Activated CD4-positive, alpha-beta T cell treated with anti-CD3 and anti-CD28 coated beads, Interleukin-2, amount 50 U/mL, for 24 hours (primary cell): ENCODE measurements around the gene COPG1.

Source experiments
- DNase-seq, 2 donors: peaks; one replicate each; pipeline ENCODE4 v3.0.0-alpha.2; 2020; ENCODE audit warnings: low read depth in 1 of 2, low spot score in 1 of 2

Gene COPG1

GRCh38 chr3:129313665-129314385 lies 64.4 kb downstream of the COPG1 start:
- DNase-seq = no peak

- DNase-seq = peak in 1 of 2 donors; percentile 37
These were observed 65.2 kb downstream of the COPG1 start for GRCh38 chr3:129314386-129315222.

- DNase-seq = peak in 1 of 2 donors; percentile 13
These were observed 66.0 kb downstream of the COPG1 start for GRCh38 chr3:129315223-129315997.

- no peak for DNase-seq
These were observed 66.5 kb downstream of the COPG1 start for GRCh38 chr3:129315998-129316247.

- DNase-seq = peak; percentile 89 to 95
These were observed 67.0 kb downstream of the COPG1 start for GRCh38 chr3:129316248-129317013.

GRCh38 chr3:129317014-129317771 lies 67.8 kb downstream of the COPG1 start:
- no peak for DNase-seq

- DNase-seq = no peak
These were observed 68.4 kb downstream of the COPG1 start for GRCh38 chr3:129317848-129318247.

- DNase-seq = no peak
These were observed 69.5 kb downstream of the COPG1 start for GRCh38 chr3:129318921-129319320.

GRCh38 chr3:129320261-129320660 lies 70.9 kb downstream of the COPG1 start:
- DNase-seq = no peak

- no peak for DNase-seq
These were observed 71.5 kb downstream of the COPG1 start for GRCh38 chr3:129320825-129321487.

GRCh38 chr3:129321887-129322286 lies 72.5 kb downstream of the COPG1 start:
- no peak for DNase-seq

- no peak for DNase-seq
These were observed 74.4 kb downstream of the COPG1 start for GRCh38 chr3:129323651-129324294.

- DNase-seq = no peak
These were observed 75.4 kb downstream of the COPG1 start for GRCh38 chr3:129324855-129325254.

GRCh38 chr3:129325383-129325782 lies 76.0 kb downstream of the COPG1 start:
- DNase-seq = no peak

- DNase-seq = no peak
These were observed 76.7 kb downstream of the COPG1 start for GRCh38 chr3:129326138-129326537.

- DNase-seq = no peak
These were observed 77.2 kb downstream of the COPG1 start for GRCh38 chr3:129326595-129326994.
